NB4 (cell line): Measurements from ENCODE around the gene MAST4.

Experiments used
- POLR2A ChIP-seq: IDR thresholded peaks from 2 replicates; pipeline ENCODE4 v1.6.1; 2011; ENCODE audit warnings: mild to moderate bottlenecking; ENCODE audit not compliant: insufficient read length; ENCODE audit errors: extremely low read depth
- TF ChIP-seq, protein P1 (sequence below): IDR thresholded peaks from one replicate; pipeline ENCODE4 v1.5.1; 2012; ENCODE audit warnings: low read depth, low read length
- TF ChIP-seq, protein P2 (sequence below): IDR thresholded peaks from 2 replicates; pipeline ENCODE4 v1.6.1; 2011; ENCODE audit warnings: low read depth, low read length

DNA sequence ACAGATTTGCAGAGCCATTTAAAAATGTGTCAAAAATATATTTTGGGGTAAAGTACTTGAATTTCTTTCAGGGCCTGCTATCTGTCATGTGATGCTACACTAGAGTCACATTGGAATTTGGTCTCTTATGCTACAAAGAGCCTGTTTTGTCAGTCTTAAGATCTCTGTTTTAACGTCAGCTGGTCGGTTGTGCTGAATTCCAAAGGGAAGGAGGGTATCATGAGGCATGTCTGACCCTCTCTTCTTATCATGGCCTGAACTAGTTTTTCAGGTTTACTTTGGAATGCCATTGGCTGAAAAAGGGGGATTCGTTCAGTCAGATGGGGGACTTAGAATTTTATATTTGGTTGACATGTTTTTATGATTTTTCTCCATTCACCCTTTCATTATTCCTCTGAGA, 309.8 kb downstream of the MAST4 start:
- TF ChIP-seq POLR2A, result no peak
- TF ChIP-seq, protein P1, sequence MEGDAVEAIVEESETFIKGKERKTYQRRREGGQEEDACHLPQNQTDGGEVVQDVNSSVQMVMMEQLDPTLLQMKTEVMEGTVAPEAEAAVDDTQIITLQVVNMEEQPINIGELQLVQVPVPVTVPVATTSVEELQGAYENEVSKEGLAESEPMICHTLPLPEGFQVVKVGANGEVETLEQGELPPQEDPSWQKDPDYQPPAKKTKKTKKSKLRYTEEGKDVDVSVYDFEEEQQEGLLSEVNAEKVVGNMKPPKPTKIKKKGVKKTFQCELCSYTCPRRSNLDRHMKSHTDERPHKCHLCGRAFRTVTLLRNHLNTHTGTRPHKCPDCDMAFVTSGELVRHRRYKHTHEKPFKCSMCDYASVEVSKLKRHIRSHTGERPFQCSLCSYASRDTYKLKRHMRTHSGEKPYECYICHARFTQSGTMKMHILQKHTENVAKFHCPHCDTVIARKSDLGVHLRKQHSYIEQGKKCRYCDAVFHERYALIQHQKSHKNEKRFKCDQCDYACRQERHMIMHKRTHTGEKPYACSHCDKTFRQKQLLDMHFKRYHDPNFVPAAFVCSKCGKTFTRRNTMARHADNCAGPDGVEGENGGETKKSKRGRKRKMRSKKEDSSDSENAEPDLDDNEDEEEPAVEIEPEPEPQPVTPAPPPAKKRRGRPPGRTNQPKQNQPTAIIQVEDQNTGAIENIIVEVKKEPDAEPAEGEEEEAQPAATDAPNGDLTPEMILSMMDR, result no peak
- TF ChIP-seq, protein P2, sequence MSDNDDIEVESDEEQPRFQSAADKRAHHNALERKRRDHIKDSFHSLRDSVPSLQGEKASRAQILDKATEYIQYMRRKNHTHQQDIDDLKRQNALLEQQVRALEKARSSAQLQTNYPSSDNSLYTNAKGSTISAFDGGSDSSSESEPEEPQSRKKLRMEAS, result no peak
